Lung (tissue), 12 donors: ENCODE data around the gene INAFM2. TPM values are rescaled to one million over a fixed set of nuclear protein-coding genes. Genes with fewer than 3 reads are reported as not detected.

Experiments
- ATAC-seq: fragments of 200-7000 bp; cut with Tn5 transposase; one replicate; pipeline ENCODE4 v1.9.1; 2020; ENCODE audit warnings: moderate number of reproducible peaks; ENCODE audit not compliant: insufficient read depth, low FRiP score
- DNase-seq, 3 donors: peaks; one replicate each; pipeline ENCODE4 v3.0.0-alpha.2; 2013 to 2017
- H3K27ac ChIP-seq, 2 donors: one replicate each; pipeline ENCODE4 v1.5.1; 2013; ENCODE audit warnings: mild to moderate bottlenecking in 2 of 2, moderate library complexity in 2 of 2, control low read depth in 1 of 2, inconsistent platforms in 1 of 2, low read depth in 1 of 2, low read length in 1 of 2
- H3K27me3 ChIP-seq, 3 donors: one replicate each; pipeline ENCODE4 v1.5.1; 2013; ENCODE audit warnings: low read length in 2 of 3; ENCODE audit not compliant: control insufficient read depth in 3 of 3, insufficient read depth in 3 of 3
- H3K36me3 ChIP-seq, 4 donors: one replicate each; pipeline ENCODE4 v1.5.1; 2013; ENCODE audit warnings: low read length in 4 of 4, mild to moderate bottlenecking in 1 of 4, moderate library complexity in 1 of 4; ENCODE audit not compliant: control insufficient read depth in 4 of 4, insufficient read depth in 4 of 4
- H3K4me1 ChIP-seq, 5 donors: one replicate each; pipeline ENCODE4 v1.5.1; 2013; ENCODE audit warnings: low read length in 5 of 5, mild to moderate bottlenecking in 2 of 5, moderate library complexity in 1 of 5; ENCODE audit not compliant: control insufficient read depth in 5 of 5, insufficient read depth in 5 of 5
- H3K4me3 ChIP-seq: one replicate; pipeline ENCODE4 v1.5.1; 2013; ENCODE audit warnings: mild to moderate bottlenecking, control low read depth, moderate library complexity
- H3K9ac ChIP-seq, 2 donors: one replicate each; pipeline ENCODE4 v1.5.1; 2013; ENCODE audit warnings: low read length in 2 of 2, control low read depth in 1 of 2; ENCODE audit not compliant: insufficient read depth in 1 of 2
- H3K9me3 ChIP-seq, 4 donors: one replicate each; pipeline ENCODE4 v1.5.1; 2013; ENCODE audit warnings: low read length in 3 of 4, mild to moderate bottlenecking in 1 of 4, moderate library complexity in 1 of 4; ENCODE audit not compliant: control insufficient read depth in 4 of 4, insufficient read depth in 3 of 4
- CTCF ChIP-seq: IDR thresholded peaks from 2 replicates; pipeline ENCODE4 v1.5.1; 2012; ENCODE audit warnings: mild to moderate bottlenecking; ENCODE audit errors: control extremely low read depth, extremely low read depth
- WGBS, 2 donors: extraction: QIAGEN DNeasy Blood & Tissue Kit; methylation state at CpG; one replicate each; pipeline ENCODE4 v1.1.7; 2013; 5-methylcytosine and 5-hydroxymethylcytosine counted together
- polyA plus RNA-seq, 2 donors: library from polyadenylated mRNA; stranded (reverse); fragments of 200-250 nt; gene quantifications; one replicate each; pipeline ENCODE4 v1.2.1, GENCODE V29; 2013
- total RNA-seq, 2 donors: library from RNA; depleted of rRNA in 1 of 2; stranded (reverse); fragments of >200 nt in 1 of 2; gene quantifications; one replicate each; pipeline ENCODE4 v1.2.1, GENCODE V29; 2014 to 2021
- donor health status: control.
- donor health status: control.
- donor health status: Bipolar disorder and iron deficiency.
- donor health status: healthy.
- donor health status: DM: yes; HTN: yes; CAD: no.

Gene INAFM2
- total and polyA plus RNA-seq, 4 donors, result 12.8 to 31.1 (median 19.0) TPM

- DNase-seq, result no peak
- ATAC-seq, result no peak
- Histone ChIP-seq H3K9ac (no peak overlapping the region), H3K9me3 (peaks cover 0 to 2% (median 0%) of the 10 kb centered on the region in 4 donors), H3K36me3 (peaks cover 0 to 5% (median 1%) of the 10 kb centered on the region in 4 donors), H3K4me1 (peaks cover 0 to 29% (median 11%) of the 10 kb centered on the region in 5 donors), H3K4me3 (no peak overlapping the region), H3K27me3 (peaks cover 0 to 11% (median 7%) of the 10 kb centered on the region in 3 donors), H3K27ac (no peak overlapping the region)
- no peak for TF ChIP-seq CTCF
- WGBS, 2 donors, result 87 to 92% methylated on average over 6 of the region's 6 CpGs
Measured at GRCh38 chr15:40289140-40289775, 34.2 kb upstream of the INAFM2 start.

GRCh38 chr15:40290545-40290917, 33.0 kb upstream of the INAFM2 start:
- 50 to 73% methylated on average over 12 of the region's 12 CpGs for WGBS, 2 donors
- H3K27ac ChIP-seq, result no peak overlapping the region
- peaks cover 0 to 5% (median 1%) of the 10 kb centered on the region in 4 donors for H3K36me3 ChIP-seq

GRCh38 chr15:40290918-40291574, 32.4 kb upstream of the INAFM2 start:
- Histone ChIP-seq H3K4me3 (no peak overlapping the region), H3K4me1 (peaks cover 0 to 18% (median 8%) of the 10 kb centered on the region in 5 donors), H3K27me3 (peaks cover 0 to 6% (median 4%) of the 10 kb centered on the region in 3 donors), H3K36me3 (peaks cover 0 to 5% (median 1%) of the 10 kb centered on the region in 4 donors), H3K9ac (no peak overlapping the region), H3K9me3 (peaks cover 0 to 2% (median 0%) of the 10 kb centered on the region in 4 donors), H3K27ac (no peak overlapping the region)
- WGBS, 2 donors, result 37 to 76% methylated on average over 62 to 68 of the region's 68 CpGs
- TF ChIP-seq CTCF, result no peak
- ATAC-seq, result peak; percentile 59
- DNase-seq, result peak; percentile 74 to 81 (median 77)

More at GRCh38 chr15:40290545-40290917, 33.0 kb upstream of the INAFM2 start:
- Histone ChIP-seq H3K9me3 (peaks cover 0 to 2% (median 0%) of the 10 kb centered on the region in 4 donors), H3K27me3 (peaks cover 0 to 6% (median 4%) of the 10 kb centered on the region in 3 donors), H3K4me1 (peaks cover 0 to 20% (median 8%) of the 10 kb centered on the region in 5 donors), H3K9ac (no peak overlapping the region), H3K4me3 (no peak overlapping the region)
- DNase-seq, result peak in 2 of 3 donors; percentile 46 to 78
- TF ChIP-seq CTCF, result no peak
- ATAC-seq, result no peak
